ENCODE measurements around the gene SURF2.
A peak's percentile ranks its signal among the peaks of the same experiment; 100 is the strongest.
"Not testable (repeated sequence)": the region's sequence is repeated elsewhere in the genome, so short reads cannot be mapped to it uniquely, and the experiment has no call there.

SURF2 gene

DNA sequence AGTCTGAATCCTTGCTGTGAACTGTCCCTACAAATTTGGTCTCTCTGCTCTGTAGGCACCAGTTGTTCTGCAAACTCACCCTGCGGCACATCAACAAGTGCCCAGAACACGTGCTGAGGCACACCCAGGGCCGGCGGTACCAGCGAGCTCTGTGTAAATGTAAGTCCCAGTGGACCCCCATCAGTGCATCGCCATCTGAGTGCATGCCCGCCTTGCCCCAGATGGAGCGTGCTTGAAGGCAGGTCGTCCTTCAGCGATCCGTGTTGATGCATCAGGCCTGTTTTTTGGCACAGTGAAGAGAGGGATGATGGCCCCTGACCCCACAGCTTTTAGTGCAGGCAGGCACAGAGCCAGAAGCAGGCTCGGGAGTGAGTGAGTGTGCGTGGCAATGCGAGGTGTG lies 1.3 kb downstream of the SURF2 start:
- DNase-seq, result no peak

DNA sequence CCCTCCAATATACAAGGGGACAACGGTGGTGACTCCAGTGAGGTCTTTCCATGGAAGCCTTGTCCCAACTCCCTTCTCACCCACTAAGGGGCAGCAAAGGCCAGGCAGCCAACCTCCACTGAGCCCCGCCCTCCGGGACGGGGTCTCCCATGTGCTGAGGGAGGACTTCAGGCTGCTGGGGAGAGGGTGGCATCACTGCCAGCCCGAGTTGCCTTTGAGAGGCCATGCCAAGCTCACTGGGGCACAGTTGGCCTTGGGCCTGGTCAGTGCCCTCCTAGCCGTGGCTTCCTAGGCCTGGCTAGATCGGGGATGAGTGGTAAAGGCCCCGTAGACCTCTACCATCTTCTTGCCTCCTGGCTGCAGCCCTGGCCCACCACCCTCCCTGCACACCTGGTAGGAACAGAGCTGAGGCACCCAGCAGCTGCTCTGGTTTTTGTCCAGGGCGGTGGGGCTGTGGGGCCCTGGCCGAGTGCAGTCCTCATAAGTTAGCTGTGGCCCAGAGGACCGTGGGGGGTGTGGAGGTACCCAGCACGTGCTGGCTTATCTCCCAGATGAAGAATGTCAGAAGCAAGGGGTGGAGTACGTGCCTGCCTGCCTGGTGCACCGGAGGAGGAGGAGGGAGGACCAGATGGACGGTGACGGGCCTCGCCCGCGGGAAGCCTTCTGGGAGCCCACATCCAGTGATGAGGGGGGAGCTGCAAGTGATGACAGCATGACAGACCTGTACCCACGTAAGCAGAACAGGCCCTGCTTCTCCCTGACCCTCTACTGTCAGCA lies 3.2 kb downstream of the SURF2 start:
- no peak for DNase-seq

DNA sequence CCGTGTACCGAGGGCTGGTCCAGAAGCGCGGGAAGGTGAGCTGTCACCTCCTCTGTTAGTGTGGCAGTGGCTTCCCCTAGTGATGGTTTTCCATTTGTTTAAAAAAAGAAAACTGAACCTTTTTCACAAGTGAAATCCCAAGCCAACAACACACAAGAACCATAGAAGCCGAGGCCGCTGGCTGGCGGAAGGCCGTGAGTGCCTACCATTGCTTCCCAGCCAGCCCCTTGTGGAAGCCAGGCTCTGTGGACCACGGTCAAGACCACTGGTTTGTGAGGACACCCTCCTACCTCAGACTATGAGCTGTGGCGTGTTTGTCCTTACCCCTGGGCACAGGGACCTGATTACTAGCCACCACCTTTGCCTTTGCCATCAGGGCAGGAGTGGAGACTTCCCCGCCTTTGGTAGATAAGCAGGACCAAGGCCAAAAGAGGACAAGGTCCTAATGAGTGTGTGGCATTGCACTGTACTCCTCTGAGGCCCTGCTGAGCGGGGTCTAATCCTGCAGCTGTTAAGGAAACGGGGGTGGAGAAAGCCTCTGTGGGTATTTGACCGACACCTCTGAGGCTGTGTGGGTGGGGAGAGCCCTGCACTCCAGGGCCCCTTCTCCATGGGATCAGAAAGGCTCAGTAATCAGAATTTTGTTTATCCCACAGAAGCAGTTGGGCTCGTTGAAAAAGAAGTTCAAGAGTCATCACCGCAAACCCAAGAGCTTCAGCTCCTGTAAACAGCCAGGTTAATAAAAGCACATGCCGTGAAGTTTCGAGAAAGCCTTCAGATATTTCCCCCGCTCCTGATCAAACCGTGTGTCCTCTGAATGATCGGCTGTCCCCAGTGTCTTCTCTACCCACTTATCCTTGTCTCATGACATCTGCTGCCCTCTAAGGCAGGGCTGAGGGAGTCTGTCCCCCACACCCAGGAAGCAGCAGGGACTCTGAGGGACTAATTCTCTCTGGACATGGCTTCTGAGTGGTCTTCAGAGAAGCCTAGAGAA lies 4.3 kb downstream of the SURF2 start:
- no peak for DNase-seq

DNA sequence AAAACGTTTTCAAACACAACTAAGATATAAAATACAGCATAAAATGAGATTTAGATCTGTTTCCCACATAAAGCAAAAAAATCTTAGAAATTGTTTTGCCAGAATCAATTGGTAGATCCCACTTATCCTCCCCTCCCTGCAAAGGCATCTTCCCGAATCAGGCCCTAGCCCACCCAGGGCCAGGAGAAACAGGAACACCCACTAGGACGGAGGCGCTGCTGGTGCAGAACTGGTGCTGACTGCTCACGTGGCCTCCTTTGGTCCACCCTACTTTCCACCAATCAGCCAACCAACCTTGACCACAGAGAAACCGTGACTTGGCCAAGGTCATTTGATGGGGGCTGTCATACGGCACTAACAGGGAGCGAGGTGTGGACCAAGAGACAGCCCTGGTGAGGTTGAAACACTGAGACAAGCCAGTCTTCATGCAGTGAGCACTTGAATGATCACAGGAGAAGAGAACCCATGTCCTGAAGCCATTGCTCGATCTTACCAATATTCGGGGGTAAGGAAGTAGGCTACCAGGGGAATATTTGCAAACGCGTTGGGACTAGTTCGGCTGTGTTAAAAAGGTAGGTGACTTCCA lies 5.2 kb downstream of the SURF2 start:
- no peak for DNase-seq

DNA sequence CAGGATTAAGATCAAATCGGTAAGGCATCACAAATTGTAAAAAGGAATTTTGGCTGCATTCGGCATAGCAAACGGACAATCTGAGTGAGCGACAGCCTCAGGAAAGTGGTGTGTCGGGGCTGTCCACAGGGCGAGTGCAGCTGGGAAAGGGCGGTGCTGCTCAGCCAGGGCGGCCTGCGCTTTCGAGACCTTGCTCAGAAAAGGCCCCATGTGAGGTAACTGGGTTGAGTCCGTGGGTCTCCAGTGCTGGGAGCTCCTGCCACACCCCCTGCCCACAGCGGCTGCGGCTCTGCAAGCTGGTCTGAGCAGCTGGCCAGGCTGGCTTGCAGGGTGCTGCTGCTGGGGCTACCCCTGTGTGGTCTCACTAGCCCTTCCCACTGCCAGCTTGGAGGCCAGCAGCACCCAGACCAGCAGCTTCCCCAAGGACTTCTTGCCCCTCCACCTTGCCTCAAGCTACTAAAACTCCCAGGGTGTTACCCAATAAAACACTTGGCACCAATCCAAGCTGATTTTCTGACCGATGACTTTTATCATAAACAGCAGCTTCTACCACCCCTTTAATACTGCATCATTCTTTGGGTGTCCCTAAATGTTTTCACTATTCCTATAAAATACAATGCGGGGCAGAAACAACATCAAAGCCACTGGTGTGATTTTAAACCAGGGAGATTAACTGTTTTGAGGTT lies 6.2 kb downstream of the SURF2 start:
- DNase-seq, result no peak

DNA sequence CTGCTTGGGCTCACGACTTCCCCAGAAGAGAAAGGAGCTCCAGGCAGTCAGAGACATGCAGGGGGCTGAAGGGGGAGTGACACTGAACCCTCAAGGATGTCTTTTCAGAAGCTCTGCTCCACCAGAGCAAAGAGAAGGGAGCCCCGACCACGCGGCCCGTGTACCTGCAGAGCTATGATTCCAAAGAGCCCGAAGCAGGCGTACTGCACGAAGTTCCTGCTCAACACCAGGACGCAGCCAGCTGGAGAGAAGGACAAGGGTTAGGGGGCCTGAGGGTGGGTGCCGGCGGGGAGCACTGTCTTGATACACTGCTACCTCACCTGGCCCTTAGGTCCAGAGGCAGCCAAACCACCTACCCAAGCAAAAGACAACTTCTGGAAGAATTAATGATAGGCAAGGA lies 10.1 kb downstream of the SURF2 start:
- no peak for DNase-seq

DNA sequence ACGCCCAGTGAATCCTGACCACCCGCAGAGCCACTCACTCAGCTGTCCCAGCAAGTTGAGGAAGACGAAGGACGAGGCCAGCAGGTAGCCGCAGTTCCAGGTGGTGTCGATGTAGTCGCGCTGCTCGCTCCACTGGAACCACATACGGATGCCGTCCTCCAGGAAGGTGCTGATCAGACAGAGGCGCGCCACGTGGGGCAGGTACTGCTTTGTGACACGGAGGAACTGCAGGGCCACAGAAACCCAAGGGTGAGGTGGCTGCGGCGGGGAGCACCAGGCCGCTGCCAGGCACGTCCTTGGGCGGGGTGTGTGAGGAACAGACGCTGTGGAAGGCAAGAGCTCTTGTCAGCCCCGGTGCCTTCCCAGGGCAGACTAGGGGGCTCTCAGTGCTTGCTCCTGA lies 10.9 kb downstream of the SURF2 start:
- DNase-seq, result no peak

DNA sequence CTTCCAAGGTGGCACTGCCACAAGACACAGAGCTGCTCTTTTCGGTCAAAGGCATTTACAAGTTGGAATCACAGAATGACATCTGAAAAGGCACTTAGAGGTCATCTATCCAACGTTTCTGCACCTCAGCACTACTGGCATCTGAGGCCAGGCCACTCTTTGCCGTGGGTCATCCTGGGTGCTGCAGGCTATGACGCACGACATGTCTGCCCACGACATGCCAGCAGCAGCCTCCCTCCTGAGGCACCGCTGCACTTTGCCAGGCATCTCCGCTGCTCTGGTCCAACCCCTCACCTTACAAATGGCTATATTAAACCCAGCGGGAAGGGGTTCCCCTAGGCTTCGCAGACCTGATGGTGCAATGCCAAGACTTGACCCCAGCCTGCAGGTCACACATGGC lies 11.4 kb downstream of the SURF2 start:
- DNase-seq, result no peak

DNA sequence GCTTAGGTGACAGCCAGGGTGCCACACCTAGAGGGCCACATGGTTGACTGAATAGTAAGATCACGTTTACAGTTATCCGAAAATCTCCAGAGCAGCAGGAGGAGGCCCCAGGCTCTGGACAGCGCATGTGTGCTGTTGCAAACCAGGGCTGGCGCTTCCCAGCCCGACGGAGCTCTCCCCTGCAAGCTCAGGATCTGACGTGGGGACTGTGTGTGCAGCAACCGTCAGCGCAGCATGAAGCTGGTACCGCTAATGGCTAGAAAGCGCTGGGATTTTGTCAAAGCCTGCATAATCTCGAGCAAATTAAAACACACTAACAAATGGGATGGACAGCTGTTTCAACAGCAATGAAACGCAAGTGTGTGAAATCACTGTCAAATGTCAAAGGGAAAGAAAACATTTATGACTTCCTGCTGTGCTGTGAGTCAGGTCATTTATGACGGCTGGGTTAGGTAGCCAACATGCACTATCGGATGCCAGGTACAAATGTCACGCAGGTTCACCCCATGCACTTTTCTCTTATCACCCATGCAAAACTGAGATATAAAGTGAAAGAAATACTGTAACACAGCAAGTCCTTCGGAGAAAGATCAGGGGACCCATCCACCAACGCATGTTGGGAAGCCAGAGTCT lies 12.0 kb downstream of the SURF2 start:
- DNase-seq, result no peak

DNA sequence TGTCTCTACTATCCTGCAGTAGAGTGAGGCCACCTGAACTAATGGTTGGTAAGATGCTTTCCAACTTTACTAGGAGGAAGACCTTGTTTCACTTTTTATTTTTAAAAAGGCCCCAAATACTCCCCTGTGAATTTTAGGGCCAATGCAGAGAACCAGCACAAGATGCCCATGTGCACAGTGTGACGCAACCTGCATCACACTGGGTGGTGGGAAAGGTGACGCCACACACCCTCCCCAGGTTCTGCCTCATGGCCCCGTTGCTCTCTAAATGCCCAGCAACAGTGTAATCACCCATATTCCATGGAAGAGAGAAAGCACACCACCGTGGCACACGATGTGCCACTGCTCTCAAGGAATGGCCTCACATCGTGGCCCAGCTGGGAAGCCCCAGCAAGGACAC lies 13.1 kb downstream of the SURF2 start:
- DNase-seq, result no peak

DNA sequence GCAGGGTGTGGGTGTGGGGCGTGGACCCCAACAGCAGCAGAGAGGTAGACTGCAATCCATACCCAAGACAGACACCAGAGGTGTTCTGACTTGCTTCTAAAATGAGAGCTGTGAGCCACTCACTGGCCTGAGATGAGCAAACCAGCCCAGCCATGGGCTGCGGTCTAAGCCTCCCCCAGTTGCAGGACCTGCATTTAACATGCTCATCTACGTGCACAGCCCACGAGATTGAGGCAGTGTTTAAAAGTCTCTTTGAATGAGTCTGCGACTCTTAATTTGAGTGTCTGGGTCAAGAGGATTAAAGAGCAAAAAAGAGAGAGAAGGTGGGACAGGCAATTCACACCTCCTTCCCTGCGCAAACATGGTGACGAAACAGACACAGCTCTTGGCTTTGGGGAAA lies 13.6 kb downstream of the SURF2 start:
- DNase-seq, result no peak

DNA sequence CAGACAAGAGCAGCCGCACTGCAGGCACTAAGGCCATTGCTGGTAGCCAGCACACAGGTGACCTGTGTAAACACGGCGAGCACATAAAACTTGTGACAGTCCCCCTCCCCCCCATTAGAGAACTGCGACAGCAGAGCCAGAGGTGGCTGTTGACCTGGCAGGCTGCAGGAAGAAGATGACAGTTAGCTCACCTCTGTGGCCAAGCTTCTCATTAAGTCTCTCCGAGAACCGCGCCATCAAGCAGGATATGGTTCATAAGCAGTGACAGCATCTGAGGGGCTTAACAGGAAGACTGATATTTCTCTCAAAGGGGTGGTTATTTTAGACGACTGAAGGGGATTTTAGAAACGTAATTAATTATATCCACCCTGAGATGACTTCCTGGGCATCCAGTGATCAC lies 14.3 kb downstream of the SURF2 start:
- no peak for DNase-seq

DNA sequence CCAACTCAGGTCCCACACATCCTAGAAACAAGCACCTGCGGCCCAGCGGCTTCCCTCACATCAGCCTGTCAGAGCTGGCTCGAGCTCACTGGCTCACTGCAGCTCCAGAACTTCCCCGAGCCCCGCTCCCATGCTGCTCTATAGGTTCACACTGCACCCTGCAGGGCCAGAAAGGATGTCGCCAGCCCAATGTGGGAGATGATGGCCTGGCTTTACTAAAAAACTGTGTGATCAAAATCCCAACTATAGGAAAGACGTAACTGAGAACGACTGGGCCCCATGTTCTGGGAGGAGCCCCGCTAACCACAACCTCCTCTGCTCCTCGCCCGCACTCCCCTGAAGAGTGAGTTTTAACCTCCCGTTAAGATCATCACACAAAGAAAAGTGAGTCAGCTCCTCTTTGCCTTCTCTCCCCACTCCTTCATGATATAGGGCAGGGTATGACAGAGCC lies 14.9 kb downstream of the SURF2 start:
- DNase-seq, result no peak

DNA sequence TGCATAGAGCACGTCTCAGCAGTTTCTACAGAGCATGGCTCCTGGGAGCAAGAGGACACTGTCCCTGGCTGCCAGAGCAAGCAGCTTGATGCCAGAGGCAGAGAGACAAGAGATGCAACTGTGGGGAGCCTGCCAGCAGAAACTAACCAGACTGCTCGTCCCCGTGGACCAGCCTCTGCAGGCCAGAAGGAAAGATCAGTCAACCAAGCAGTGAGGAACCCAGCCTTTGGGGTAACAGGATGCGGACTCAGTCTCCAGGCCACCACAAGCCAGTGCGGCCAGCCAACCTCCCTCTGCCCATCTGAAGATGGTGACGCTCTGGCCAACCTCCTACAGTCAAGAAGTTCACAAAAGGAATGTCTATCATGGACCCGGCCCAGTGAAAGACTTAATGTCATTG lies 15.8 kb downstream of the SURF2 start:
- no peak for DNase-seq

DNA sequence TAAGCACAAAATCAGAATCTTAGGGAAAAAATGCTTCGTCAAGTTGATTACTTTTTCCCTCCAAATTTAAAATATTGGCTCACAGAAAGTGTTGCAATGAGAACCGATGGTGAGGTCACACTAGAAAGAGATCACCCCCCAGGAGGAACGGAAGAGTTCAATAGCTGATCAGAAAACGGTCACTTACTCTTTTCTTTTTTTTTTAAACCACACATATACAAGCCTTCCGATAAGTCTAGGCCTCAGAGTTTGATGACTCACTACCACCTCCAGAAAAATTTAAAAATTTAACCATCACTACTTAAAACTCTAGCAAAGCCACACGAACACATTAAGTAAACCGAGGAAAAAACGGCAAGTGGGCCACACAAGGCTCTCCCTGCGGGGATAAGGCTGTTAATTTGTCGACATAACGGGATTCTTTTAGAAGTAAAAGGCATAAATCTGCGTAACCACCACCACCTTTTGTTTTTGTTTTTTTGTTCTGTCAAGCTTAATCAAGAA lies 18.3 kb downstream of the SURF2 start:
- DNase-seq, result no peak

DNA sequence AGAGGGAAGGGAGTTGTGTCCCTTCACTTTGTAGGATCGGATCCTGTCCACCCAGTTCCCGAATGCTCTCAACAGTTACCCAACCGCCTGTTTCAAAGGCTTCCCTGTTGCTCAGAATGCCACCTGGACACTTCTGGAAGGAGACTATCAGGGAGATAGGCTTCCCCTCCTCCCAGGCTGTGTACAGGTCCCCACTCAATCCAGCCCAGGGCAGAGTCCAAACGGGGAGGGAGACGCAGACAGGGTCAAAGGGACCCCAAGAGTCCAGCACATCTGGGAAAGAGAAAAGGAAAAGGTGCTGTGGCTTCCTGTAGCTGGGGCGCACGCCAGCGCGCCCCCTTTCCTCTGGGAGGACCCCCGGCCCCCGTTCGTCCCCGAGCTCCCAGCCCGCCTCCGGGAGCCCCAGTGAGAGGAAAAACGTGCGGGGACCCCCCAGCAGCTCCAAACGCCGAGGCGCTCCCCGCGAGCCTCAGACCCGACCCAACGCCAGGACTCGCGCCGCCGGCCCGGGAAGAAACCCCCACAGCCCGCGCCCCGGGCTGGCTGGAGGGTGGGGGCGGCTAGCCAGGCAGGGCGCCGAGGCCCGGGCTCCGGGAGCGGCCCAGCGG lies 18.9 kb downstream of the SURF2 start:
- no peak for DNase-seq

DNA sequence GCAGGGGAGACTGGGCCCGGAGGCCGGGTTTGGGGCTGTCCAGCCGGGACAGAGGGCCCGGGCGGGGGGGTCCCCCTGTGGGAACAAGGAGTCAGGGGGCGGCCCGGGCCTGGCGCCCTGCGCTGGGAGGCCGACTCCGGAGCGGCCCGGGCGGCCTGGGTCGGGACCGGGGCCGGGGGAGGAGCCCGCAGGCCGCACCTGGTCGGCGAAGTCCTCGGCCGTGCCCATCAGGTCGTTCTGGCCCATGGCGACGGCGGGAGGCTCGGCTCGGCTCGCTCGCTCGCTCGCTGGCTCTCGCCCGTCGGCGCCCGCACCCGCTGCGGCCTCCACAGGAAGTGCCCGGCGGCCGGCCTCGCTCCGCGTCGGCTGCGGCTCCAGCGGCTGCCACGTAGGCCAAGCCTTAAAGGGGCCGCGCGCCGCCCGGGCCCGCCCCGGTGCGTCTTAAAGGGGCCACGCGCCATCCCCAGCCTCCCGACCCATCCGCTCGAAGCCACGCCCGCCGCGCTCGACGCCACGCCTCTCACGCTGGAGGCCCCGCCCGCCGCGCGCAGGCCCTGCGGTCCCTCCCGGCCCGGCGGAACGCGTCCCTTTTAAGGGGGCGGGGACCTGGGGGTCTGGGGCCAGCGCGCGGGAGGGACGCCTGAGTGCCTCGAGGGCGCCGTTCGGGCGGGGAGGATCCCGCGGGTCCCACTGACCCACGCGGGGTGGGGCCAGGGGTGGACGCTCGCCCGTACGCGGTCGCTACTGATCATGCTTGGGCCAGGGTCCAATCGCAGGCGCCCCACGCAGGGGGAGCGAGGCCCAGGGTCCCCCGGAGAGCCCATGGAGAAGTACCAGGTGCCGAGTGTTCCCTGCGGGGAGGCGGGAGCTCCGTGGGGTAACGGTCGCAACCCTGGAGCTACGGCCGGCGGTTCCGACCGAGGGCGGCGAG lies 19.6 kb downstream of the SURF2 start, which contains the start of the genes STKLD1 and SURF4:
Gene STKLD1 (plus strand): TSS at position 643 of the 931 bp plus-strand sequence. CDS start 108 bp downstream, at position 751.
Gene SURF4 (minus strand): TSS at position 337 of the 931 bp plus-strand sequence. CDS start 91 bp downstream, at position 246.
- peak; percentile 96 for DNase-seq

DNA sequence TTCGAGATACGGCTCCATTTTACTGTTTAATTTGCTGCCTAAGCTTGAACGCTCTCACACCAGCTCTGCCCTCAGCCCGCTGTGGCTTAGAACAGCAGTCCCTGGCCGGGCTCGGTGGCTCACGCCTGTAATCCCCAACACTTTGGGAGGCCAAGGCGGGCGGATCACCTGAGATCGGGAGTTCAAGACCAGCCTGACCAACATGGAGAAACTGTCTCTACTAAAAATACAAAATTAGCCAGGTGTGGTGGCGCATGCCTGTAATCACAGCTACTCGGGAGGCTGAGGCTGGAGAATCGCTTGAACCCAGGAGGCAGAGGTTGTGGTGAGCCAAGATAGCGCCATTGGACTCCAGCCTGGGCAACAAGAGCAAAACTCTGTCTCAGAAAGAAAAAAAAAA lies 20.9 kb downstream of the SURF2 start:
- not testable (repeated sequence) for DNase-seq

DNA sequence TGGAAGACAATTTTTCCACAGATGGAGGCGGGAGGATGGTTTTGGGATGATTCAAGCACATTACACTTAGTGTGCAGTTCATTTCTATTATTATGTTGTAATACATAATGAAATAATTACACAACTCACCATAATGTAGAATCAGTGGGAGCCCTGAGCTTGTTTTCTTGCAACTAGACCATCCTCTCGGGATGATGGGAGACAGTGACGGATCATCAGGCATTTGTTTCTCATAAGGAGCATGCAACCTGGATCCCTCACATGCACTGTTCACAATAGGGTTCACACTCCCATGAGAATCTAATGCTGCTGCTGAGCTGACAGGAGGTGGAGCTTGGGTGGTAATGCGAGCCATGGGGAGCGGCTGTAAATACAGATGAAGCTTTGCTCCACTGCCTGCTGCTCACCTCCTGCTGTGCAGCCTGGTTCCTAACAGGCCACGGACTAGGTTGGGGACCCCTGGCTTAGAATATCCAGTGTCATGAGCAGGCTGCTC lies 21.4 kb downstream of the SURF2 start:
- no peak for DNase-seq

DNA sequence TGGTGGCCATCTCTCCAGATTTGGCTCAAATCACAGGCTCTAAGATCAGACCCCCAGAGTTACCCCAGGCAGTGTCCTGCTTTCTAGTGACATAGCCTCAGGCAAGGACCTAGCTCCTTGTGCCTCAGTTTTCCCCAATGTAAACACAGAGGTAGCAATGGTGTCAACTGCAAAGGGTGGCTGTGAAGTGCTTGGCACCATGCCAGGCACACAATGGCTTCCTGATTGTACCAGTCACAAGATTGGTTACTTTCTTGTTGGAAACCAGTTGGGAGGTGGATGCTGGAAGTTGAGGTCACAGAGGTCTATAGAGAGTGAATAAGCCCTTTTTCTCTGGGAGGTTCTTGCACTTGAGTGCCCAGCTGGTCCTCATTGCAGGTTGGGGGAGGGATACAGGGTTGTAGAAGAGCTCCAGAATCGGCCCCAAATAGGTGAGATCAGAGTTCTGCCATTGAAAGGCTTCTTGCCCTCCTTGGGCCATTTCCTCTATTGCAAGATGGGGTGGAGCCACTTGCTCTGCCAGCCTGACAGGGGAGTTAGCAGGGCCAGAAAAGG lies 22.1 kb downstream of the SURF2 start:
- no peak for DNase-seq
